SHP77 (cell line): Measurements from ENCODE around the gene PRXL2B.
"Not testable (repeated sequence)": the region's sequence is repeated elsewhere in the genome, so short reads cannot be mapped to it uniquely, and the experiment has no call there.

Source experiments
- DNase-seq, 2 experiments: peaks; one replicate each; lab custom pipeline; 2025; lab: John Stamatoyannopoulos, UW

Gene PRXL2B

GRCh38 chr1:2550309-2550861 lies 36.2 kb upstream of the PRXL2B start:
- not testable (repeated sequence) for DNase-seq

GRCh38 chr1:2551544-2551943 lies 35.0 kb upstream of the PRXL2B start:
- DNase-seq: not testable (repeated sequence)

- no peak for DNase-seq
Measured at GRCh38 chr1:2552189-2552588, 34.4 kb upstream of the PRXL2B start.

- not testable (repeated sequence) for DNase-seq
Measured at GRCh38 chr1:2553076-2553475, 33.5 kb upstream of the PRXL2B start.

- no peak for DNase-seq
Measured at GRCh38 chr1:2553871-2554620, 32.5 kb upstream of the PRXL2B start.

- DNase-seq: no peak
Measured at GRCh38 chr1:2554621-2555387, 31.8 kb upstream of the PRXL2B start.

- no peak for DNase-seq
Measured at GRCh38 chr1:2555634-2556276, 30.8 kb upstream of the PRXL2B start.

- no peak for DNase-seq
Measured at GRCh38 chr1:2556277-2556677, 30.3 kb upstream of the PRXL2B start, which contains the start of gene TNFRSF14. Gene TNFRSF14 (plus strand): TSS chr1:2556371. CDS start chr1:2556665, 294 bp downstream.

GRCh38 chr1:2556678-2557481 lies 29.7 kb upstream of the PRXL2B start:
- no peak for DNase-seq

- no peak for DNase-seq
Measured at GRCh38 chr1:2557482-2558400, 28.8 kb upstream of the PRXL2B start.

- no peak for DNase-seq
Measured at GRCh38 chr1:2558420-2558819, 28.2 kb upstream of the PRXL2B start.

- no peak for DNase-seq
Measured at GRCh38 chr1:2558861-2559260, 27.7 kb upstream of the PRXL2B start.

- DNase-seq: no peak
Measured at GRCh38 chr1:2559509-2560298, 26.9 kb upstream of the PRXL2B start.

GRCh38 chr1:2560299-2561073 lies 26.1 kb upstream of the PRXL2B start:
- DNase-seq: no peak

- DNase-seq: peak in 1 of 2 experiments; percentile 18
Measured at GRCh38 chr1:2561446-2561845, 25.1 kb upstream of the PRXL2B start.

GRCh38 chr1:2561898-2562895 lies 24.4 kb upstream of the PRXL2B start:
- DNase-seq: no peak

GRCh38 chr1:2563205-2563604 lies 23.4 kb upstream of the PRXL2B start:
- DNase-seq: no peak
